Adipose tissue (tissue), 3 donors: ENCODE data around the gene NCAPD3. TPM values are rescaled to one million over a fixed set of nuclear protein-coding genes. Genes with fewer than 3 reads are reported as not detected.
"Not testable (repeated sequence)": the region's sequence is repeated elsewhere in the genome, so short reads cannot be mapped to it uniquely, and the experiment has no call there.

Experiments used
- H3K27ac ChIP-seq: one replicate; pipeline ENCODE4 v1.5.1; 2013; ENCODE audit warnings: low read depth, low read length
- WGBS, 3 donors: extraction: QIAGEN DNeasy Blood & Tissue Kit; methylation state at CpG; one replicate each; pipeline ENCODE4 v1.1.7; 2013; 5-methylcytosine and 5-hydroxymethylcytosine counted together
- polyA plus RNA-seq, 3 donors: library from polyadenylated mRNA; stranded (reverse); fragments of 200-250 nt; gene quantifications; one replicate each; pipeline ENCODE4 v1.2.3, GENCODE V29; 2013
- donor health status: healthy with polysubstance abuse.
- donor health status: Bipolar disorder and iron deficiency.
- donor health status: healthy.

Gene NCAPD3
- polyA plus RNA-seq, 3 donors = 5.1 to 14.3 (median 6.7) TPM

GRCh38 chr11:134120143-134120850, 103.5 kb downstream of the NCAPD3 start:
- 49 to 59% (median 55%) methylated on average over 13 of the region's 13 CpGs for WGBS, 3 donors
- H3K27ac ChIP-seq = no peak overlapping the region

DNA sequence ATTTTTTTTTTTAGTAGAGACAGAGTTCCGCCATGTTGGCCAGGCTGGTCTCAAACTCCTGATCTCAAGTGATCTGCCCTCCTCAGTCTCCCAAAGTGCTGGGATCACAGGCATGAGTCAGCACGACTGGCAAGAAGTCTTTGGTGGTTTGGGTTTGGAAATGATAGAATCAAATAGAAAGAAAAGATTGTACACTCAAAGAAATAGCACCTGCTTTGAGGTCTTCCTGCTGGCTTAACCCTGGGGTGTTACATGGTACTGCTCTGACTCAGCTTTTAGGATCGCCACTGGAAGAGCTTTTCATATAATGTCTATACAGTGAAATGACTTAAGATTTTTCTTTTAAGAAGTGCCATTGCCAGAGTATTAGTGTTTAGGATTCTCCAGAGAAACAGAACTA, 104.7 kb downstream of the NCAPD3 start:
- WGBS, 3 donors = 84 to 88% (median 86%) methylated on average over 3 of the region's 3 CpGs
- no peak overlapping the region for H3K27ac ChIP-seq

DNA sequence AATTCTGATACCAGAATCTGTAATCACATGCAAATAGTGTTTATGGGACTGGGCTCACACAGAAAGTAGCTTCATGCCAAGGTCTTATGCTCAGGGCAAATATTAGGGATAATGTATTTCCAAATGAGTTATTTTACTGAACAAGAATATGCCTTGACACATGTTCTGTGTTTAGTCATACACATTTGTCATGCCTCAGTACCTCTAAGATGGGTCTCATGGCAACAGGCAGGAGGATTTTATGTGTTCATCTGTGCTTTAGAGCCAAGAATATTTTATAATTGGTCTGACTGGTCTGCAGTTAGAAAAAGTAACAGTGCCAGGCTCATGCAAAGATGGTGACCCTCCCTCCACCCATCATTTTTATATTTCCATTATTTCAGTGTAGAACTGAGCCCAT, 105.8 kb downstream of the NCAPD3 start:
- no peak overlapping the region for H3K27ac ChIP-seq

DNA sequence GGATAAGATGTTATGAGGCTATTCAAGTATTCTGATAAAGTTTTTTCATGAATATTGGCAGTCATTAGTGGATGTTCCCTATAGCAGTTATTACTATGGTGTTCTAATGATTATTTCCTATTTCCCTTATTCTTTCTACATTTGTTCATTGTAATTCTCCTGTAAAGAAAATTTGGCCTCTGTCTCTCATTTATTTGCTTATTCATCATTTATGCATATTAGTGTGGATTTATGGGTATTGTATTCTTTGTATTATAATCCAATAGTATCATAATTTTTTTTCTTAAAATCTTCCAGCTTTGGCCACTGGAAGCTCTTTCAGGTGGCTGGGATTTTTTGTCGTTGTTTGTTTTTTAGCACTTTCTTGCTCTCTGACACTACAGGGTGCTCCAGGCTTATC, 107.6 kb downstream of the NCAPD3 start:
- 83 to 98% (median 97%) methylated on average over 1 of the region's 1 CpG for WGBS, 3 donors
- H3K27ac ChIP-seq = no peak overlapping the region

DNA sequence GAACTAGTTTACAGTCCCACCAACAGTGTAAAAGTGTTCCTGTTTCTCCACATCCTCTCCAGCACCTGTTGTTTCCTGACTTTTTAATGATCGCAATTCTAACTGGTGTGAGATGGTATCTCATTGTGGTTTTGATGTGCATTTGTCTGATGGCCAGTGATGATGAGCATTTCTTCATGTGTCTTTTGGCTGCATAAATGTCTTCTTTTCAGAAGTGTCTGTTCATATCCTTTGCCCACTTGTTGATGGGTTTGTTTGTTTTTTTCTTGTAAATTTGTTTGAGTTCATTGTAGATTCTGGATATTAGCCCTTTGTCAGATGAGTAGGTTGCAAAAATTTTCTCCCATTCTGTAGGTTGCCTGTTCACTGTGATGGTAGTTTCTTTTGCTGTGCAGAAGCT, 110.0 kb downstream of the NCAPD3 start:
- 80 to 100% methylated on average over 1 of the region's 1 CpG; no CpG with 5 or more reads in 1 of the 3 donors for WGBS, 3 donors
- not testable (repeated sequence) for H3K27ac ChIP-seq

DNA sequence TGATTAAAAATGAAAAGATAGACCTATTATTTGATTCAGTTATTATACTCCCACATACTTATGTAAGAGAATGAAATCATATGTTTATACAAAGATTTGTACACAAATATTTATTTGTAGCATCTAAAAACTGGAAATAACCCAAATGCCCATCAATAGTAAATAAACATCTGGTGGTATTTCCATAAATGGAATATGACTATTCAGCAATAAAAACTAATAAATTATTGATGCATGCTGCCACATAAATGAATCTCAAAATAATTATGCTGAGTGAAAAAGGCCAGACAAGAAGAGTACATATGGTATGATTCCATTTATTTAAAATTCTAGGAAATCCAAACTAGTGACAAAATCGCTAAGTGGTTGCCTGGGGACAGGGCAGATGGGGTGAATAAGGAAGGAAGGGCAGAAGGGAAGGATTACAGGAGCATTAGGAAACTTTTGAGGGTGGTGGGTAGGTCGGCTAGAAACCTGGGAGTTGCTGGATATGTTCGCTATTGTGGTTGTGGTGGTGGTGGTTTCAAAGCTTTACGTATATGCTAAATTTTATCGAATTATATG, 113.4 kb downstream of the NCAPD3 start:
- WGBS, 3 donors = 87 to 93% (median 88%) methylated on average over 5 of the region's 5 CpGs

More for the DNA sequence above, 113.4 kb downstream of the NCAPD3 start:
- no peak overlapping the region for H3K27ac ChIP-seq

Other genes with a start within 250 kb of the NCAPD3 start
- 10 to 100 TPM in 2 of 3 donors, 1 to 10 TPM in 1; 2.9 to 11.6 (median 10.5) TPM for gene JAM3, start 154.9 kb downstream of the NCAPD3 start, polyA plus RNA-seq
- 10 to 100 TPM; 19.8 to 24.4 (median 20.8) TPM for gene VPS26B, start 704 bp upstream of the NCAPD3 start, polyA plus RNA-seq
- 10 to 100 TPM; 26.6 to 64.8 (median 63.5) TPM for gene THYN1, start 29.4 kb upstream of the NCAPD3 start, polyA plus RNA-seq
- 10 to 100 TPM; 15.7 to 28.3 (median 24.2) TPM for gene ACAD8, start 29.6 kb upstream of the NCAPD3 start, polyA plus RNA-seq
- under 1 TPM in 1 of 3 donors, not detected in 2; 0.03 TPM for gene GLB1L3, start 52.4 kb upstream of the NCAPD3 start, polyA plus RNA-seq
- 1 to 10 TPM in 2 of 3 donors, under 1 TPM in 1; 0.79 to 5.2 (median 1.3) TPM for gene GLB1L2, start 108.0 kb upstream of the NCAPD3 start, polyA plus RNA-seq
- 1 to 10 TPM in 1 of 3 donors, under 1 TPM in 1, not detected in 1; 0.09 to 1.7 TPM for gene B3GAT1, start 188.3 kb upstream of the NCAPD3 start, polyA plus RNA-seq